Activated B cell treated with CpG ODN at 0.5 μM for 24 hours (primary cell): ENCODE data around the gene LEO1. TPM values are rescaled to one million over a fixed set of nuclear protein-coding genes. Genes with fewer than 3 reads are reported as not detected.

Source experiments
- ATAC-seq: fragments of 200-7000 bp; cut with Tn5 transposase; one replicate; pipeline ENCODE4 v1.10.0; 2021; ENCODE audit warnings: low read depth, mild to moderate bottlenecking, moderate library complexity
- CTCF ChIA-PET: fragments of 350-600 bp; sonication (Branson Sonifier 250); formaldehyde crosslinking; loops from one replicate; lab custom pipeline; 2021; ENCODE audit warnings: antibody characterized with exemption; lab: Charles Lee
- POLR2A ChIA-PET: fragments of 350-600 bp; sonication (Branson Sonifier 250); formaldehyde crosslinking; loops from one replicate; lab custom pipeline; 2021; ENCODE audit warnings: antibody characterized with exemption; lab: Charles Lee
- DNase-seq: peaks from one replicate; pipeline ENCODE4 v3.0.0; 2022
- H3K27ac Mint-ChIP-seq: one replicate; pipeline ENCODE4 v1.8.0; 2020; ENCODE audit warnings: mixed read lengths
- H3K27me3 Mint-ChIP-seq: one replicate; pipeline ENCODE4 v1.8.0; 2021; ENCODE audit warnings: mixed read lengths
- H3K36me3 Mint-ChIP-seq: one replicate; pipeline ENCODE4 v1.8.0; 2021; ENCODE audit warnings: low read depth, mixed read lengths
- H3K4me1 Mint-ChIP-seq: one replicate; pipeline ENCODE4 v1.8.0; 2021; ENCODE audit warnings: mixed read lengths
- H3K4me3 Mint-ChIP-seq: one replicate; pipeline ENCODE4 v1.8.0; 2020; ENCODE audit warnings: mild to moderate bottlenecking, mixed read lengths
- H3K9me3 Mint-ChIP-seq: one replicate; pipeline ENCODE4 v1.8.0; 2020; ENCODE audit warnings: mixed read lengths
- intact Hi-C: fragments of 100-400 bp; cut with micrococcal nuclease; formaldehyde crosslinking; loops from one replicate; pipeline ENCODE4 v1.15.1; 2024
- total RNA-seq: library from RNA; stranded (reverse); gene quantifications from 2 replicates; pipeline ENCODE4 v1.2.3, GENCODE V29; 2022
- TF ChIP-seq, protein P1 (sequence below): fragments of 200-600 bp; IDR thresholded peaks from one replicate; pipeline ENCODE4 v1.8.0; 2022; ENCODE audit warnings: antibody characterized with exemption, mild to moderate bottlenecking

LEO1 gene
- total RNA-seq, 1 donor from 2014 or later, result 19.1 TPM

DNA sequence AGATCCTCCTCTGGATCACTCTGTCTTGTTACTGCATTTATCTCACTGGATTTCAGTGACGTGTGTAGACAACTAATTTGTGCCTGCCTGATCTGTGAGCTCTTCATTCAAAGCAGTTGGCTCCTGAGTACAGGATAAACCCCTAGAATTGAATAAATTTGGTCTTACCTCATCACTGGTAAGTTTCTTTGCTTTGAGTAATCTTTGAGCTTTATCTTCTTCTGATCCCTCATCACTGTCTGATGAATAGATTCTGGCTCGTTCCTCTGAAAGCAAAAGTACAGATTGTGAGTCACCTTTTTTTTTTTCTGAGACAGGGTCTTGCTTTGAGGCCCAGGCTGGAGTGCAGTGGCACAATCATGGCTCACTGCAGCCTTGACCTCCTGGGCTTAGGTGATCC is 24.5 kb downstream of the LEO1 start:
- intact Hi-C loops, result no loop called here
- POLR2A ChIA-PET, result no interaction called here
- TF ChIP-seq, protein P1, sequence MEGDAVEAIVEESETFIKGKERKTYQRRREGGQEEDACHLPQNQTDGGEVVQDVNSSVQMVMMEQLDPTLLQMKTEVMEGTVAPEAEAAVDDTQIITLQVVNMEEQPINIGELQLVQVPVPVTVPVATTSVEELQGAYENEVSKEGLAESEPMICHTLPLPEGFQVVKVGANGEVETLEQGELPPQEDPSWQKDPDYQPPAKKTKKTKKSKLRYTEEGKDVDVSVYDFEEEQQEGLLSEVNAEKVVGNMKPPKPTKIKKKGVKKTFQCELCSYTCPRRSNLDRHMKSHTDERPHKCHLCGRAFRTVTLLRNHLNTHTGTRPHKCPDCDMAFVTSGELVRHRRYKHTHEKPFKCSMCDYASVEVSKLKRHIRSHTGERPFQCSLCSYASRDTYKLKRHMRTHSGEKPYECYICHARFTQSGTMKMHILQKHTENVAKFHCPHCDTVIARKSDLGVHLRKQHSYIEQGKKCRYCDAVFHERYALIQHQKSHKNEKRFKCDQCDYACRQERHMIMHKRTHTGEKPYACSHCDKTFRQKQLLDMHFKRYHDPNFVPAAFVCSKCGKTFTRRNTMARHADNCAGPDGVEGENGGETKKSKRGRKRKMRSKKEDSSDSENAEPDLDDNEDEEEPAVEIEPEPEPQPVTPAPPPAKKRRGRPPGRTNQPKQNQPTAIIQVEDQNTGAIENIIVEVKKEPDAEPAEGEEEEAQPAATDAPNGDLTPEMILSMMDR, result no peak
- Mint-ChIP-seq H3K4me1 (no peaks in the 10 kb centered on the region), H3K9me3 (no peaks in the 10 kb centered on the region), H3K27ac (no peak overlapping the region), H3K4me3 (no peak overlapping the region), H3K36me3 (peaks cover 84% of the 10 kb centered on the region), H3K27me3 (no peaks in the 10 kb centered on the region)
- ATAC-seq (no peak), DNase-seq (no peak)
- CTCF ChIA-PET, result no interaction called here

DNA sequence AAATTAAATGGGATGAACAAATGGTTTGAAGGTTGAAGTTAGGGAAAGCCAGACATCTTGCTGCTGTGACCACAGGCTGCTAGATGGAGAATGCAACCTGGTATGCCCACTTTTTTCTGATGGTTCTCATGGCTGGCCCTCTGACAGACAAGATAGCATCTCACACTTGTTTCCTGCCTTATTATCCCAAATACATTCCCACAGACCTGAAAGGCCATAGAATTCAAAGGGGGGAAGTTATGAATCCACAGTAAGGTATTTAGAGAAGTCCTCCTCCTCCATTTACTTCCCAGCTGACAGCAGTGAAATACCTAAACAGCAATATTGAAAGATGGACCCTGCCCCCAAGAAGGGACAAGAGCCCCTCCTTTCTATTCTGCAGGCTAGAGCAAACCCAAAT is 32.4 kb downstream of the LEO1 start:
- Mint-ChIP-seq H3K4me1 (peaks cover 22% of the 10 kb centered on the region), H3K4me3 (no peak overlapping the region), H3K9me3 (no peaks in the 10 kb centered on the region), H3K36me3 (peaks cover 71% of the 10 kb centered on the region), H3K27me3 (no peaks in the 10 kb centered on the region), H3K27ac (no peak overlapping the region)
- ChIA-PET CTCF (no interaction called here), POLR2A (no interaction called here)
- intact Hi-C loops, result no loop called here
- TF ChIP-seq, protein P1, result no peak
- ATAC-seq (no peak), DNase-seq (no peak)

DNA sequence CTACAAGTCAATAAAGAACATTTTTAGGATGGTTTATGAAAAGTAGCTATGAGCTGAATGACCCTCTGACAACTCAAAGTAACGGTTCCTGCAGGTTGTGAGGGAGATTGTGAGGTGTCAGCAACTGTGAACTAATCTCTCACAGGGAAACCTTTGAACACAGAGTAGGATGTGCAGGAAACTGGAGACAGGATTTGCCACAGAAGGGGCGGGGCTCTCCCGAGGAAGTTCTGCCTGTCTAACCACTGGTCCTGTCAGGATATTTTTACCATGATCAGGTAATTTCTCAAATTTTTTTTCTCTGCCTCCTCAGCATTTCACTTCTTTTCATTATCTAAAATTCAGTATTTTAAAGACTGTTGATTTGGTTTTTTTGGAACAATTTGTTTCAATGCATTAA is 33.3 kb downstream of the LEO1 start:
- ChIA-PET CTCF (no interaction called here), POLR2A (no interaction called here)
- Mint-ChIP-seq H3K27me3 (no peaks in the 10 kb centered on the region), H3K4me3 (no peak overlapping the region), H3K9me3 (no peaks in the 10 kb centered on the region), H3K36me3 (peaks cover 62% of the 10 kb centered on the region), H3K4me1 (peaks cover 28% of the 10 kb centered on the region), H3K27ac (no peak overlapping the region)
- intact Hi-C loops, result no loop called here
- TF ChIP-seq, protein P1, result no peak
- no peak for DNase-seq
- no peak for ATAC-seq

DNA sequence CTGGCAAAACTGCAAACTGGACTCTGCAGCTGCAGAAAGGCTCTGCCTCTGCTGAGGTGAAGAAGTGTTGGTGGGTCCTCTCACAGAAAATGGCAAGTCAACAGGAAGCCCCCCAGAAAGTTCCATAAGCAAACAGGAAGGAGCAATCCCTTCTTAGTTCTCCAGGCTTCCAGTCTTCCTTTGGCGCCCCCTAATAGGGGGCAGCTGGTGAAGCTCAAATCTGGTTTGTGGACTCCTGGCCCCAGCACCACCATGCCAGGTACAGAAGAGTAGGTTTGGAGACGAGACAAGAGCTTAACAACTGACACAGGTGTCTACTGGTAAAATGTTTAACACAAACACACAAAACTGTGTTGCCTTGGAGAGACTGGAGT is 35.5 kb downstream of the LEO1 start:
- Mint-ChIP-seq H3K9me3 (no peaks in the 10 kb centered on the region), H3K27ac (peak overlapping the region; percentile 87), H3K4me1 (peaks cover 31% of the 10 kb centered on the region), H3K27me3 (no peaks in the 10 kb centered on the region), H3K36me3 (peaks cover 53% of the 10 kb centered on the region), H3K4me3 (no peak overlapping the region)
- intact Hi-C loops, result loop anchor here (1.0 kb wide), 1 partner anchor 35 kb away; the partner anchor contains the start of gene LEO1
- ATAC-seq (no peak), DNase-seq (no peak)
- TF ChIP-seq, protein P1, result no peak
- ChIA-PET CTCF (no interaction called here), POLR2A (interaction anchor here (0.5 to 2.0 kb wide), 3 partner anchors 26 to 161 kb away, joined by 3 to 7 read pairs (median 3); partner anchors contain the start of gene LEO1)

DNA sequence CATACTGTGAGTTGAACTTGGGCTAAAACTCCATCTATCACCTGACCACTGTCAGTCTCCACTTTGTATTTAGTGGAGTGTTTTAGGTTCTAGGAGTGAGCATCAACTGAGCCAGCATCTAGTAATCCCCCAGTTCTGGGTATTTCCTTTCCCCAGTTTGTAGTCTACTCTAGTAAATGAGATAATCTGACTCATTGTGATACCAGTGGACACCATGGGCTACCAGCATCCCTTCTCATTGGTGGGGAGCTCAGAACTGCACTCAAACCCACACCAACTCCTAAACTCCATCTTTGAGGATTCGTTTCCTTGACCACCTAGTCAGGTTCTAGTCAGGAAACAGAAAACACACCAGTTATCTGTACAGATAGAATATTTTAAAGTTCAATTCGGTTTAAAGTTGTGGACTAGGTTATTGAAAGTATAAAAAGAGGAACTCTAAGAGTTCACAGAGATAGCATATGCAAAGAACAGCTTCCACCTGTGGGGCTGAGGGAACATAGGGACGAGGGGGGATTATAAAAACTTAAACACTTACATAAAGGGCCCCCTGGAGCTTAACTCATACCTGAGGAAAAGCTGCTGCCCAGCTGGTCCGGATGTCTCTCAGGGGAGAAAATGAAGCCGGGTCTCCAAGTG is 36.0 kb downstream of the LEO1 start:
- intact Hi-C loops, result loop anchor here (1.0 kb wide), 1 partner anchor 36 kb away; the partner anchor contains the start of gene LEO1
- Mint-ChIP-seq H3K4me1 (peaks cover 31% of the 10 kb centered on the region), H3K9me3 (no peaks in the 10 kb centered on the region), H3K36me3 (peaks cover 52% of the 10 kb centered on the region), H3K27me3 (no peaks in the 10 kb centered on the region), H3K27ac (peak overlapping the region; percentile 87), H3K4me3 (peak overlapping the region; percentile 33)
- ChIA-PET CTCF (no interaction called here), POLR2A (interaction anchor here (0.6 to 2.0 kb wide), 3 partner anchors 26 to 244 kb away, joined by 3 to 7 read pairs (median 3); partner anchors contain the start of gene LEO1)
- ATAC-seq (peak; percentile 89), DNase-seq (no peak)
- TF ChIP-seq, protein P1, result no peak
